GM21529 (cell line): ENCODE data around the gene CYP2J2.
A peak's percentile ranks its signal among the peaks of the same experiment; 100 is the strongest.
"Not testable (repeated sequence)": the region's sequence is repeated elsewhere in the genome, so short reads cannot be mapped to it uniquely, and the experiment has no call there.

Experiments used
- ATAC-seq: cut with Tn5 transposase; IDR thresholded peaks from one replicate; pipeline ENCODE4 v1.9.1; 2021; ENCODE audit not compliant: unreplicated experiment

The CYP2J2 gene, protein sequence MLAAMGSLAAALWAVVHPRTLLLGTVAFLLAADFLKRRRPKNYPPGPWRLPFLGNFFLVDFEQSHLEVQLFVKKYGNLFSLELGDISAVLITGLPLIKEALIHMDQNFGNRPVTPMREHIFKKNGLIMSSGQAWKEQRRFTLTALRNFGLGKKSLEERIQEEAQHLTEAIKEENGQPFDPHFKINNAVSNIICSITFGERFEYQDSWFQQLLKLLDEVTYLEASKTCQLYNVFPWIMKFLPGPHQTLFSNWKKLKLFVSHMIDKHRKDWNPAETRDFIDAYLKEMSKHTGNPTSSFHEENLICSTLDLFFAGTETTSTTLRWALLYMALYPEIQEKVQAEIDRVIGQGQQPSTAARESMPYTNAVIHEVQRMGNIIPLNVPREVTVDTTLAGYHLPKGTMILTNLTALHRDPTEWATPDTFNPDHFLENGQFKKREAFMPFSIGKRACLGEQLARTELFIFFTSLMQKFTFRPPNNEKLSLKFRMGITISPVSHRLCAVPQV

DNA sequence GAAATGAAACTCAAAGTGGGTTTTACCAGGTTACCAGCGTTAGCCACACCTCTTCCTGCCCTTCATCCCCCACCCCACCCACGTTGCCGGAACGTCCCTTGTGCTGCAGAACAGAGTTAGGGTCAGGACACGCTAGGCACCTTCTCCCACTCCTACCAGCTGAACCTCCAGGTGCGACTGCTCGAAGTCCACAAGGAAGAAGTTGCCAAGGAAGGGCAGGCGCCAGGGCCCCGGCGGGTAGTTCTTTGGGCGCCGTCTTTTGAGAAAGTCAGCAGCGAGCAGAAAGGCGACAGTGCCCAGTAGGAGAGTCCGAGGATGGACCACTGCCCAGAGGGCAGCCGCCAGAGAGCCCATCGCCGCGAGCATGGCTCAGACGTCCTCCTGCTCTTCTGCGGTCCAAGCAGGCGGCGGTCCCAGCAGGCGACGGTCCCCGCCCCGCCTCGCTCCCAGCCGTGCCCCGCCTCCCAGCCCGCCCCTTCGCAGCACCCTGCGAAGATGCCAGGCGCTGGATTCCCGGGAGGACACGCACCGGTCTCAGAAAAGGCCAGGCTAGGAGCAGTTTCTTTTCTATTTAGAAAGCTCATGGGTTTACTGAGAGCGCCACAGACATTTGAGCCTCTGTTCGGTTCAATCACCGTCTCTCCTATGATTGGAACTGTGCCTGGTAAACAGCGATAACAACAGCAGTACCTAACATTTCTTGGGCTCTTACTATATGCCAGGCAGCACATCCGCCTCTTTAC lies at the start of gene CYP2J2:
TSS of gene CYP2J2 (minus strand) at position 393 of the 743 bp plus-strand sequence. CDS start at position 366, 27 bp downstream.
- ATAC-seq: peak; percentile 78

DNA sequence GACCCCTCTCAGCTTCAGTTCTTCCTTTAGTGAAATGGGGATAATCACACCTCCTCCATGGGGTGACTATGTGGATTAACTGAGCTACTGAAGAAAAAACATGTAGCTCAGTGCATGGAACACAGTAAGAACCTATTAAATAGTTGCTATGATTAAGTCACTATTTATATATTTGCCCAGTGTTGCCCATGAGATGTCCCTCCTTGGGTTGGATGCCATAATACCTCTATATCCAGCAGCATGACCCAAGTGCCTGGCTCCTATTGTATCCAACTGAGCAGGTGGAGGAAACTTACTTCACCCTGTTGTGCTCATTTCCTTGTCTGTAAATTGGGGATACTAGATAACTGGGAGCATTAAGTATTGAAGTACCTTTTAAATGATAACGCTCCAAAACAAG lies 47.1 kb upstream of the CYP2J2 start:
- no peak for ATAC-seq

DNA sequence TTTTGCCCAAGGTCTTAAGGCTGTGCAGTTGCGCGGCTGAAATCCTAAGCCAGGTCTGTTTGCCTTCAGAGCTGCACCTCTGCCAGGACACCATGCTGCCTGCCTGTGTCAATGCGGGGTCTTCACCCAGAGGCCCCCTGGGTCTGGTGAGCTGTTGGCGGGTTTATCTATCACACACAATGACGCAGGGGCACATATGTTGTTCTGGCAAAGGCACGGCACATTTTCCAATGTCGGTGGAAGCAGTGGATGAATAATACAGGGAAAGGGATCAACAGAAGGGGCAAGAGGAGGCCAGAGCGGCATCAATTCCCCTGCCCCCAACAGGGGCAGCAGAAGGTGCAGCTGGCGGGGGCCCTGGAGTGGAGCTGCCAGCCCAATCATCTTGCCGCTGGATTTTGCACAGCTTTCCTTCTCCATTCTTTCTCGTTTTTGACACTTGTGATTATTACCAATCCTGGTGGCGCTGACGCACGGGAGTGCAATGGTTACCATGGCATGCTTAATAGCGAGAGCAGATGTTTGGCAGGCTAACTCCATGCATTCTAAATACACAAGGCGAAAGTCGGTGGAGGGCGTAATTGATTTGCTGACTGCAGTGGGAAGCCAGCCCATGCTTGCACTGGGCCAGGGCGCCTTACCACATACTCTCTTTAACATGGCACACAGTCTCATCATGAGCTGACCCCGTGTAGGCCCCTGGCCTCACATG lies 45.8 kb upstream of the CYP2J2 start:
- ATAC-seq: no peak

DNA sequence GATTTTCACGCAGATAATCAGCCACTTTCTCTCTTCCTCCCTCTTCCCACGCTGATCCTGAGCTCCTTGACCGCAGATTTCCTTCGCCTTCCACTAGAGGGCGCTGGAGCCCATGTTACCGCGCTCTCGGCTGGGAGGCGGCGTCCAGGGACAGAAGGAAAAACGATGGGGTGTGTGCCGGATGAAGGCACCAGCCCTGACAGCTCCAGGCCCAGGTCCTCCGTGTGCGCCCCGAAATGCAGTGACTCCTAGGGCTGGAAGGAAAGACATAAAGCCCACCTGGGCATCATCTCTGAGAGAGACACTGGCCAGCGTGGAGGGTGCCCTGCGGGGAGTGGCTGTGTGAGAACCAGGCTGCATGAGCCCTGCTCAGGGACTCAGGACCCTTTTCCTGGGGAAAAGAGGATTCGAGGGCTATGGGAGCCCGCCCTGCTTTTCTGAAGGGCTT lies 44.9 kb upstream of the CYP2J2 start:
- peak; percentile 81 for ATAC-seq

DNA sequence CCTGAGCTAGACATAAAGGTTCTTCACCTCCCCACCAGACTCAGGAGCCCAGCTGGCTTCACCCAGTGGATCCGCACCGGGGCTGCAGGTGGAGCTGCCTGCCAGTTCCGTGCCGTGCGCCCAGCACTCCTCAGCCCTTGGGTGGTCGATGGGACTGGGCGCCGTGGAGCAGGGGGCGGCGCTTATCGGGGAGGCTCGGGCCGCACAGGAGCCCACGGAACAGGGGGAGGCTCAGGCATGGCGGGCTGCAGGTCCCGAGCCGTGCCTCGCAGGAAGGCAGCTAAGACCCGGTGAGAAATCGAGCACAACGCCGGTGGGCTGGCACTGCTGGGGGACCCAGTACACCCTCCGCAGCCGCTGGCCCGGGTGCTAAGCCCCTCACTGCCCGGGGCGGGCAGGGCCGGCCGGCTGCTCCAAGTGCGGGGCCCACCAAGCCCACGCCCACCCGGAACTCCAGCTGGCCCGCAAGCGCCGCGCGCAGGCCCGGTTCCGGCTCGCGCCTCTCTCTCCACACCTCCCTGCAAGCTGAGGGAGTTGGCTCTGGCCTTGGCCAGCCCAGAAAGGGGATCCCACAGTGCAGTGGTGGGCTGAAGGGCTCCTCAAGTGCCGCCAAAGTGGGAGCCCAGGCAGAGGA lies 43.1 kb upstream of the CYP2J2 start:
- ATAC-seq: not testable (repeated sequence)

DNA sequence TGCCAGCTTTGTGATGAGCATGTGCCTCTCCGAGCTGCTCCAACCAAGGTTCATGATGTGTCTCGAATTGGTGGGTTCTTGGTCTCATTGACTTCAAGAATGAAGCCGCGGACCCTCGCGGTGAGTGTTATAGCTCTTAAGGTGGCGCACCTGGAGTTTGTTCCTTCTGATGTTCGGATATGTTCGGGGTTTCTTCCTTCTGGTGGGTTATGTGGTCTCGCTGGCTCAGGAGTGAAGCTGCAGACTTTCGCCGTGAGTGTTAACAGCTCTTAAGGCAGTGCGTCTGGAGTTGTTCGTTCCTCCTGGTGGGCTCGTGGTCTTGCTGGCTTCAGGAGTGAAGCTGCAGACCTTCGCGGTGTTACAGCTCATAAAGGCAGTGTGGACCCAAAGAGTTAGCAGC lies 42.2 kb upstream of the CYP2J2 start:
- ATAC-seq: not testable (repeated sequence)

DNA sequence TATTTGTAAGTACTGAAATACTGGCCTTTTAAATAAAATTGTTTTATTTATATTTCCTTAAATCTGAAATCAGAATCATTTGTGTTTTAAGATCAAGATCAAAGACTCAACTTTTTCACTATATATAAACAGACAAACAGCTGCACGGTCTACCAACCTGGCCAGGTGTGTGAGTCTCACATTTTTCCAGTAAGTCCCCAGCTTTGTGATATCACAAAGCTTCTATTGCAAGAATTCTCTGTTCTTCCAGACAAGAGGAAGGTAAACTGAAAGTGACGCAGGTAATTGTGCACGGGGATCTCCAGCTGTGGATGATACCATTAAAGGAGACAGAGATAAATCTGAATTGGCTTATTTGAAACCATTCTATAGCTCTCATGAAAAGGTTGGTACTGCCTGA lies 41.2 kb upstream of the CYP2J2 start:
- ATAC-seq: no peak

DNA sequence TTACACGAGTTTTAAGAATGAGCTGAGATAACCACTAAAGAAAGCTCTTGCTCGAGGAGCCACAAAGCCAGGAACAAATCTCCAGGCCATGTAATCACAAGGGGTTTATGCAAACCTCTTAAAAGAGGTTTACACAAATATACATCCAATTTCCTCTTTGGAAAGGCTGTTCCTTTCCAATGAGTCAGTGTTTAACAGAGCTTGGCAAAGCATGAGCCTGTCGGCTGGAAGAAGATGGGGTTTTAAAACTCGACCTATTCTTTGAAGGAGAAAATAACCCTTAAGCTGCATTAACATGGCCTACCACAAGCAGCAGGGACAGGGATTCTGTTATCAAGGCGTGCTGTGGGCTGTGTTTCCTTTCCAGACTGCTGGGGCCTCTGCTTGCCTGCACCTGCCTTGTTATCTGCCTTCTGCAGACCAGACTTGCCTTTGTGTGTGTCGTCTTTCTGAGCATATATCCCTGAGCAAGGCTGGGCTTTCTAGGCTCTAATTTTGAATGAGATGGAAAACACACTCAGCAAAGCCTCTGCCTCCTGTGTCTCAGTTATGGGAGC lies 40.6 kb upstream of the CYP2J2 start:
- no peak for ATAC-seq

DNA sequence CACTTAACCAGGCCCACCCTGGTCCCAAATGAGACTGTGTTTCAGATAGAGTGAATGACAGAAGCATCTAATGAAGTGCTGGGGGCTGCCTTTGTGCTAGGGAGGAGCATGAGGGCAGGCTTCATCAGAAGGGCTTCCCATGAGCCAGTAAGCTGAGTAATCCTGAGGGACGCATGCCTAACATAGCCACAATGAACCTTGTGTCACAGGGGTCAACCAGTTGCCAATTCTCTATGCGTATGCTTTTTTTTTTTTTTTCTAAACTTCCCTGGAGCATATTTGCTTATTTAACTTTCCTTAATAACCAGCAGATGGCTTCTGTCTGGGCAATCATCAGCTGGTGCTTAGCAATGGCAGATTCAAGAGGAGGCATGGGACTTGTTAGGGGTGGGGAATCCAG lies 25.5 kb upstream of the CYP2J2 start:
- ATAC-seq: no peak

DNA sequence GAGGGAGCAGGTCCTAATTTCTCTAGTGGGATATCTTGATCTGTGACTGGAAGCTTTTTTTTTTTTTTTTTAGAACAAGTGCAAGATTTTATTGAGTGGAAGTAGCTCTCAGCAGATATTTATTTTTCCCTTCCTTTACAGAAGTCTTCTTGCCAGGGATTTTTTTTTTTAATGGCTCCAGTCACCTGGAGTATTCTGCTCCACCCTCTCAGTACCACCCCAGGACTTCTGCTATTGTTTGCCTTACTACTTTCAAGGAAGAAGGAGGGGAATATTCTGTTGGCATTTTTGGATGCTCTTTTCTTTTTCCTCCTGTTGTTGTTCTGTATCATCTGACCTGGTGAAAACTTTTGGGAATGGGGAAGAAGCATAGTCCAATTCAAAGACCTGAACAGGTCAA lies 23.1 kb upstream of the CYP2J2 start:
- ATAC-seq: no peak

DNA sequence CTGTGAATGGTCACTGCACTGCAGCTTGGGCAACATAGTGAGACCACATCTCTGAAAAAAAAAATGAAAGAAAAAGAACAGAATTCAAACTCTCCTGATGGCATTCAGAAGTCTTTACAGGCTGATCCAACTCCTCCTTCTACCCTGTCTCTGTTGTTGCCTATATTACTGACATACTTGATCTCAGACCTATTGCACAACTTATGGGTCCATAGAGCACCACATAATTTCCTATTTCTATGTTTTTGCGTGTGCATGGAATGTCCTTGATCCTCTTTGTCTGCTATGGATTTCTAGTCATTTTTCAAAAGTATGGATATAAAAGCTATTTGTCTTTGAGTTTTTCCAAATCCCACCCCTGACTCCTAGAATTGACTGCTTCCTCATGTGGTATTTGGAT lies 22.4 kb upstream of the CYP2J2 start:
- no peak for ATAC-seq

DNA sequence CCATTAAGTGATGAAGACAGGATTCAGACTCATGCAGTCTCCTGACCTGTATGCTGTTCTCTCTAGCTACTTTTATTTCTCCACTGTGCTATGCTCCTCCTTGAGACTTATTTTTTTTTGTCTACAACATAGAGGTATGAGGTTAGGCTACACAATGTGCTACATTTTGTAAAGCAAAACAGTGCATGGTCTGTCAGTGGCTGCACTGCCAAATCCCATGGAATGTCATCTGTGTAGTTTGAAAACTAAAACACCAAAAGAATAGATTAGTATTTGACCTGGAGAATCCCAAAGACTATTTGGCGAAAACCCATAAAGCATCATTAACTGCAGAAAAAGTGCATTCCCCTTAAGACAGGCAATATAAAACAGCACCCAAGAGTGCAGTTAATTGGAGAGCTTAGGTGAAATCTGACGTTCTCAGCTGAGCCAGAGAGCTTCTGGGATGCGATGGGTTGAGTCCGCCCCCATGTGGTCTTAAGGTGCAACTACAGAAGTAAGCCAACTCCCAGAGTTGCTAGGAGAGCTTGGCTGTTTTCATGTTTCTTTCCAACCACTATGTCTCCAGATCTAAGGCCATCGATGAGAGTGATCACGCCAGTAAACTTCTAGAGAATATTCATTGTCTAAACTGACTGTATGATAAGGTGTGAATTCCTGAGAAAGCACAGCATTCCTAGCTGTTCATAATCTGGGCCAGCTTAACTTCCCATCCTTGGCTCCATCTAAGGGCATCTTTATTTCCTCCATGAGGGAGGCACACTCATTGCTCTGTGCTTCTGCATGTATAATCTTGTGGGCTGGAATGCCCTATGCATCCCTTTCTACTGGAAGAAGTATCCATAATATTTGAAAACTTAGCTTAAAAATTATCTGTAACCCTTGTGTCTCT lies 20.7 kb upstream of the CYP2J2 start:
- ATAC-seq: peak; percentile 96

DNA sequence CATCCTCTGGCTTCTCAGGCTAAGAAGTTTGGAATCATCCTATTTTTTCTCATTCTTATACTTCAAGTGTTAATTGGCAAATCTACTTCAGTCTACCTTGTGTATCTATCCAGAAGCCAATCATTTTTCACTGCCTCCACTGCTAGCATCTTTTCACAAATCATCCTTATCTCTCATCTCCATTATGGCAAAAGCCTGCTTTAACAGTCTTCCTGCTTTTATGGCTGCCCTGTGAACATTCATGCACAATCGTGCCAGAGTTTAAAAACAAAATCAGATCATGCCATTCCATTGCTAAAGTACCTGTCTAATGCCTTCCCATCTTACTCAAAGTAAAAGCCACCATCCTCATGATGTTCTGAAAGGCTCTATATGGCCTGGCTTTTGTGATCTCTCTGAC lies 19.2 kb upstream of the CYP2J2 start:
- no peak for ATAC-seq

DNA sequence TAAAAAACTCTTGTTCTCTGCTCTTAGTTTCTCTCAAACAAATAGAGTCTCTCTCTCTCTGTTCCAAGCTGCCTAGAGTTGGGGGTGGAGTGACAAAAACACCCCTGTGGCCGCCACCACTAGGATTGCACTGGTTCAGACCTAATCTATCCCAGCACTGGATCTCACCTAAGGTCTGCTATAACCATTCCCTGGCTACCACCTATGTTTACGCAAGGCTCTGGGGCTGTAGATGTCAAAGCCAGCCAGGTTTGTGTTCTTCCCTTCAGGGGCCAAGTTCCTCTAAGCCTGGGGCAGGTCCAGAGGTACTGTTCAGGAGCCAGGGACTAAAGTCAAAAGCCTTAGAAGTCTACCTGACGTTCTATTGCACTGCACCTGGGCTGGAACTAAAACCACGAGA lies 12.8 kb upstream of the CYP2J2 start:
- no peak for ATAC-seq

DNA sequence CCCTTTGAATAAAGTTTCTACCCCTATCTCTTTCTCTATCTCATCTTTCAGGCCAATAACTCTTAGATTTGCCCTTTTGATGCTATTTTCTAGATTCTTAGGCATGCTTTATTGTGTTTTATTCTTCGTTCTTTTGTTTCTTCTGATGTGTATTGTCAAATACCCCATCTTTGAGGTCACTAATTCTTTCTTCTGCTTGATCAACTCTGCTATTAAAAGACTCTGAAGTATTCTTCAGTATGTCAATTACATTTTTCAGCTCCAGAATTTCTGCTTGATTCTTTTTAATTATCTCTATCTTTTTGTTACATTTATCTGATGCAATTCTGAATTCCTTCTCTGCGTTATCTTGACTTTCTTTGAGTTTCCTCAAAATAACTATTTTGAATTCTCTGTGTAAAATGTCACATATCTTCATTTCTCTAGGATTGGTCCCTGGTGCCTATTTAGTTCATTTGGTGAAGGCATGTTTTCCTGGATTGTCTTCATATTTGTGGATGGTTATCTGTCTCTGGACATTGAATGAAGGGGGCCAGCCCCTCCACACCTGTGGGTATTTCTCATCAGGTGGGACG lies 11.2 kb upstream of the CYP2J2 start:
- ATAC-seq: no peak

DNA sequence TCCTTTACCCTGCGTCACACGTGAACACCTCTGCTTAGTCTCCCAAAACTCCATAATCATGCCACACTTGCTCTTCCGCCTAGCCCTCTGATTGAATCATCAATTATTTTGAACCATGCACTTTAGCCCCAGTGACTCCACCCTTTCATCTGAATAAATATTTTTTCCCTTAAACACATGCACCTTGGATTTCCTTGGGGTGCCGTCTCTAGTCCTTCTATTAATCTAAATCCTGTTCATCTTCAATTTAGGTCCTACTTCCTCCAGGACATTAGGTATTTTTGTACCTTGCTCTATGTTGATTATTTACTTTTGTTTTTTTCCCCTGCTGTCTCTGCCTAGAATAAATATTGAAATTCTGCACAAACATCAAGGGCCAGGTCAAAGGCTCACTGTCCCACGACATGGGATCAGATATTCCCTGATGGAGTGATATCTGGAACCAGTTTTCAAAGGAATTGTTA lies 9.8 kb upstream of the CYP2J2 start:
- no peak for ATAC-seq

DNA sequence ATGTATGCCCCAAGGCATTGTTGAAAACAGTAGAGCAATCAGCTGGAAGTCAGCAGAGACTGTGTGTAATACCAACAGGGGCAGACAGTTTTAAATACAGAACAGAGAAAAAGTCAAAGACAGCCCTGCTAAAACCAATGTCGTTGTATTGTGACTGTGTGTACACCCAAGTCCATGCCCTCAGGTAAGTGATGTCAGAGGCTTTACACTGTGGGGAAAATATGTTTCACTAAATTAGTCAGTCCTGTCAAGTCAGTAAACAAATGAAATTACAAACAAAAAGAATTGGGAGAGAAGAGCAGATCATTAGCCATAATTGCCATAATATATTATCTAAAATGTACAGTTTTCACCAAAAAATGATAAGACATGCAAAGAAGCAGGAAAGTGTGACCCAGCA lies 2.4 kb upstream of the CYP2J2 start:
- no peak for ATAC-seq

DNA sequence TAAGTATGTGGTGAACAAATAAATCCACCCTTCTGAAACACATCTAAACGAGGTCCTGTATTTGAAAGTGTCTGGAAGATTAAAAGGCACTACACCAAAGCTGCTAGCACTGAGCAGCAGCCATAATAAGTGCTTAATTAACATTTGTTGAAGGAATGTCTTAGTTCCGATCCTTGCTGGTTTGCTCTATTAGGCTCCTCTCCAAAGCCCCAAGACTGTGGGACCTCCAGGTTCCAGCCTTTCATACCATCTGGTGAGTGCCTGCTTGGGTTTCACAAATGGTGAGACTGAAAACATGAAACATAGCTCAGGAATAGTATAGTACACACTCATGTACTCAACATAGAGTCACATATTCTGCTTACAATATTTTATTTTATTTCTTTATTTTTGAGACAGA lies 640 bp upstream of the CYP2J2 start:
- no peak for ATAC-seq

DNA sequence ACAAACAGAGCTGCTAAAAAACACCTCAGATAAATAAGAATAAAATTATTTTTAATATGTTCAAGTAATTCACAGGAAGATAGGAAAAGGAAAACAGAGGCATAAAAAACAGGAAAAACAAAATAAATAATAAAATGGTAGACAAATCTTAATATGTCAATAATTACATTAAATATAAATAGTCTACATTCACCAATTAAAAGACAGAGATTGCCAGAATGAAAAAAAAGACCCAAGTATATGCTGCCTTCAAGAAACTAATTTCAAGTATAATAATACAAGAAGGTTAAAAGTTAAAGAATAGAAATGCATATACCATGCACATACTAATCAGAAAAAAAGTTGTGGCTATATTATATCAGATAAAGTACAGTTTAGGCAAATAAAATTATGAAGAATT lies 1.9 kb downstream of the CYP2J2 start:
- ATAC-seq: no peak
